Gastroesophageal sphincter (tissue), 4 donors: Measurements from ENCODE around the gene TFR2. TPM values are rescaled to one million over a fixed set of nuclear protein-coding genes. Genes with fewer than 3 reads are reported as not detected.

ENCODE experiments used
- ATAC-seq: fragments of 150-250 bp; one replicate; pipeline ENCODE4 v1.9.1; 2016; ENCODE audit warnings: mild to moderate bottlenecking, moderate library complexity
- H3K27ac ChIP-seq, 4 donors: fragments of 200-600 bp; sonication (generic) in 3 of 4; 1 replicate in 3 of 4; 2 replicates in 1 of 4; pipeline ENCODE4 v1.5.1; 2016 to 2019
- H3K27me3 ChIP-seq: fragments of 200-600 bp; sonication (generic); one replicate; pipeline ENCODE4 v1.5.1; 2019
- H3K36me3 ChIP-seq, 2 donors: fragments of 200-600 bp; sonication (generic); one replicate each; pipeline ENCODE4 v1.5.1; 2019; ENCODE audit warnings: control low read depth in 1 of 2
- H3K4me1 ChIP-seq, 3 donors: fragments of 200-600 bp; sonication (generic); 1 replicate in 2 of 3; 2 replicates in 1 of 3; pipeline ENCODE4 v1.5.1; 2016 to 2019; ENCODE audit warnings: control low read depth in 2 of 3
- H3K4me3 ChIP-seq, 2 donors: fragments of 200-600 bp; sonication (generic); one replicate each; pipeline ENCODE4 v1.5.1; 2019; ENCODE audit warnings: mild to moderate bottlenecking in 1 of 2, moderate library complexity in 1 of 2
- H3K9me3 ChIP-seq, 3 donors: fragments of 200-600 bp; sonication (generic); one replicate each; pipeline ENCODE4 v1.5.1; 2017 to 2019; ENCODE audit warnings: control low read depth in 2 of 3
- CTCF ChIP-seq, 4 experiments: fragments of 200-600 bp in 2 of 4; fragments of 450-650 bp in 2 of 4; sonication (generic) in 1 of 4; IDR thresholded peaks; one replicate each; pipeline ENCODE4 v1.5.1; 2017 to 2019; ENCODE audit warnings: antibody characterized with exemption in 4 of 4, mild to moderate bottlenecking in 2 of 4, moderate library complexity in 2 of 4
- EP300 ChIP-seq: sonication (generic); formaldehyde crosslinking; IDR thresholded peaks from one replicate; pipeline ENCODE4 v1.6.1; 2017; ENCODE audit warnings: antibody characterized with exemption, mild to moderate bottlenecking
- POLR2A ChIP-seq, 2 donors: fragments of 450-650 bp; IDR thresholded peaks; one replicate each; pipeline ENCODE4 v1.6.1; 2017; ENCODE audit warnings: antibody characterized with exemption in 2 of 2, mild to moderate bottlenecking in 2 of 2, moderate library complexity in 1 of 2
- POLR2AphosphoS5 ChIP-seq: sonication (generic); formaldehyde crosslinking; IDR thresholded peaks from one replicate; pipeline ENCODE4 v1.6.1; 2017; ENCODE audit warnings: antibody characterized with exemption
- WGBS, 2 donors: methylation state at CpG; one replicate each; pipeline ENCODE4 v1.1.5; 2018; ENCODE audit warnings: low coverage in 1 of 2; 5-methylcytosine and 5-hydroxymethylcytosine counted together
- total RNA-seq, 4 donors: library from RNA; depleted of rRNA; stranded (reverse); fragments of >200 nt; gene quantifications; one replicate each; pipeline ENCODE4 v1.1.0, GENCODE V29; 2016

Gene TFR2
- total RNA-seq, 4 donors from 2014 or later: 1.6 TPM; not detected in 3

GRCh38 chr7:100607111-100607510 is 34.2 kb downstream of the TFR2 start:
- Histone ChIP-seq H3K4me3 (no peak overlapping the region), H3K36me3 (no peaks in the 10 kb centered on the region), H3K4me1 (peaks cover 0 to 41% (median 14%) of the 10 kb centered on the region in 3 donors), H3K27ac (no peak overlapping the region), H3K27me3 (no peaks in the 10 kb centered on the region), H3K9me3 (no peaks in the 10 kb centered on the region)
- 73 to 100% methylated on average over 4 to 8 of the region's 8 CpGs for WGBS, 2 donors
- ATAC-seq: no peak
- no peak for TF ChIP-seq EP300
- no peak for TF ChIP-seq POLR2A (IDR thresholded peaks at IDR 0.05)
- TF ChIP-seq POLR2AphosphoS5: no peak
- no peak for TF ChIP-seq CTCF (IDR thresholded peaks at IDR 0.05)

- peaks cover 0 to 46% (median 14%) of the 10 kb centered on the region in 3 donors for H3K4me1 ChIP-seq
- 100% methylated on average over 3 of the region's 12 CpGs; no CpG with 5 or more reads in 1 of the 2 donors for WGBS, 2 donors
- H3K9me3 ChIP-seq: no peaks in the 10 kb centered on the region
- H3K4me3 ChIP-seq: no peak overlapping the region
- TF ChIP-seq EP300 (no peak), POLR2A (IDR thresholded peaks at IDR 0.05) (no peak), CTCF (IDR thresholded peaks at IDR 0.05) (no peak), POLR2AphosphoS5 (no peak)
- ATAC-seq: no peak
- no peaks in the 10 kb centered on the region for H3K36me3 ChIP-seq
- no peaks in the 10 kb centered on the region for H3K27me3 ChIP-seq
- H3K27ac ChIP-seq: peak overlapping the region in 2 of 4 donors; percentile 87
Observed at GRCh38 chr7:100606313-100606712, 35.0 kb downstream of the TFR2 start.

- Histone ChIP-seq H3K36me3 (no peaks in the 10 kb centered on the region), H3K9me3 (no peaks in the 10 kb centered on the region), H3K4me3 (peak overlapping the region; percentile 54 to 65), H3K27ac (peak overlapping the region in 3 of 4 donors; percentile 79 to 87 (median 87)), H3K4me1 (peaks cover 0 to 43% (median 14%) of the 10 kb centered on the region in 3 donors), H3K27me3 (no peaks in the 10 kb centered on the region)
- ATAC-seq: no peak
- WGBS, 2 donors: 0 to 12% methylated on average over 2 to 19 of the region's 68 CpGs
- TF ChIP-seq POLR2A (IDR thresholded peaks at IDR 0.05) (no peak), EP300 (no peak), CTCF (IDR thresholded peaks at IDR 0.05) (no peak), POLR2AphosphoS5 (no peak)
Observed at GRCh38 chr7:100604976-100605911, 36.1 kb downstream of the TFR2 start.

GRCh38 chr7:100604028-100604975 is 37.0 kb downstream of the TFR2 start:
- no peaks in the 10 kb centered on the region for H3K27me3 ChIP-seq
- peaks cover 0 to 43% (median 14%) of the 10 kb centered on the region in 3 donors for H3K4me1 ChIP-seq
- 0% methylated on average over 7 of the region's 70 CpGs; no CpG with 5 or more reads in 1 of the 2 donors for WGBS, 2 donors
- peak; percentile 50 for TF ChIP-seq POLR2AphosphoS5
- no peak for TF ChIP-seq EP300
- TF ChIP-seq CTCF (IDR thresholded peaks at IDR 0.05): peak in 3 of 4 experiments; percentile 39 to 70 (median 50)
- TF ChIP-seq POLR2A (IDR thresholded peaks at IDR 0.05): peak; percentile 36 to 39
- H3K27ac ChIP-seq: peak overlapping the region; percentile 39 to 87 (median 83)
- H3K36me3 ChIP-seq: no peaks in the 10 kb centered on the region
- peak; percentile 84 for ATAC-seq
- peak overlapping the region; percentile 54 to 65 for H3K4me3 ChIP-seq
- no peaks in the 10 kb centered on the region for H3K9me3 ChIP-seq
